ENCODE results near the gene KCNC3.
A peak's percentile ranks its signal among the peaks of the same experiment; 100 is the strongest.

The KCNC3 gene

DNA sequence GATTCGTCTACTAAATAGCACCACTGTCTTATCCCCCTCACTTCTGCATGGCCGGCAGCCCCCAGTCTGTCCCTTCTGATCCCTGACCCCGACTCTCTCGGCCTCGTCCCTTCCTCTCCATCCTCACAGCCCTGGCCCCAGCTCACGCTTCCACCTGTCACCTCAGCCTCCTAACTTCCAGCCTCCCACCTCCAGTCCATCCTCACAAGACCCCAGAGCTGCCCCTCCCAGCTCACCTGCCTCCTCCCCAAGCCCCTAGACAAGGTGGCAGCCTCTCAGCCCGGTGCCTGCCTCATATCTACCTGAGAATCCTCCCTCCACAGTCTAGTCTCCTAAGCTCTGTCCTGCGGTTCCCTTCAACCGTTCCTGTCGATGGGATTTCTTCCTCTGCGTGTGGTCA lies 10.0 kb downstream of the KCNC3 start:
- H3K4me1 ChIP-seq (ENCODE audit: control insufficient read depth in 2 of 2, insufficient read depth in 1 of 2, low read depth in 1 of 2, low read length in 2 of 2), result peaks cover 5 to 11% of the 10 kb centered on the region in 2 donors
- peak overlapping the region; percentile 80 for H3K23ac ChIP-seq (ENCODE audit: low read depth, low read length, poor library complexity)
- no peak overlapping the region for H4K8ac ChIP-seq (ENCODE audit: low read depth, low read length)
- no peak overlapping the region for H2BK15ac ChIP-seq (ENCODE audit: low read length)
- no peak overlapping the region for H3K4ac ChIP-seq (ENCODE audit: low read length)
- peaks cover 0 to 9% (median 8%) of the 10 kb centered on the region in 3 experiments for H3K27me3 ChIP-seq (ENCODE audit: control insufficient read depth in 3 of 3, insufficient read depth in 3 of 3, low read depth in 1 of 3, low read length in 3 of 3)
- H3K9ac ChIP-seq (ENCODE audit: low read depth, low read length, poor library complexity), result no peak overlapping the region
- no peak overlapping the region for H2AFZ ChIP-seq (ENCODE audit: low read length)
- H2BK5ac ChIP-seq (ENCODE audit: low read length), result no peak overlapping the region
- H3K14ac ChIP-seq (ENCODE audit: low read length), result no peak overlapping the region
- no peak overlapping the region for H2BK12ac ChIP-seq (ENCODE audit: low read length)
- DNase-seq (ENCODE audit: low spot score), result no peak
- peak overlapping the region; percentile 32 for H2AK5ac ChIP-seq (ENCODE audit: low read depth, low read length)
- no peak overlapping the region for H3K18ac ChIP-seq (ENCODE audit: low read length)
- H3K4me3 ChIP-seq (ENCODE audit: low read length in 2 of 2), result no peak overlapping the region
- H3K79me1 ChIP-seq (ENCODE audit: low read depth, low read length), result no peaks in the 10 kb centered on the region
- no peak overlapping the region for H2BK120ac ChIP-seq (ENCODE audit: low read depth, low read length)
- H4K91ac ChIP-seq (ENCODE audit: low read depth, low read length, poor library complexity), result no peak overlapping the region
- no peaks in the 10 kb centered on the region for H3K9me3 ChIP-seq (replicated peaks in 1 of 2; ENCODE audit: control insufficient read depth in 2 of 2, insufficient read depth in 1 of 2, low read depth in 1 of 2, low read length in 2 of 2)
- H3K27ac ChIP-seq (replicated peaks; ENCODE audit: low read length), result no peak overlapping the region
- H3K4me2 ChIP-seq (ENCODE audit: insufficient read depth, low read length, poor library complexity, severe bottlenecking), result no peak overlapping the region
- WGBS, 2 donors (ENCODE audit: extremely low coverage in 2 of 2, insufficient read length in 2 of 2, insufficient replicate concordance in 1 of 2), result no CpG with 5 or more reads among the region's 11 CpGs
- peaks cover 0 to 3% of the 10 kb centered on the region in 2 donors for H3K36me3 ChIP-seq (replicated peaks in 1 of 2; ENCODE audit: control insufficient read depth in 2 of 2, insufficient read depth in 2 of 2, low read length in 2 of 2)

DNA sequence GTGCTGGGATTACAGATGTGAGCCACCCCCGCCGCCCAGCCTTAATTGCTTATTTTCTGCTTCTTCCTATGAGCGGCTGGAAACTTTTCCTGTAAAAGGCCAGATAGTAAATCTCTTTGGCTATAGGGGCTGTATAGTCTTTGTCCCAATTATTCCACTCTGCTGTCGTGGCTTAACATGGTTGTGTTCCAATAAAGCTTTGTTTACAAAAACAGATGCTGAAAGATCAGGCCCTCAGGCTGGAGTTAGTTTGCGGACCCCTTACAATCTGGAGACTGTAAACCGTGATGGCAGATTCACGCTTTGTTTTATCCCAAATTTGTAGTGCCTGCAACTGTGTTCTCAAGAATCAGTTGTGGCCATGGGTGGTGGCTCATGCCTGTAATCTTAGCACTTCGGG lies 10.7 kb downstream of the KCNC3 start:
- H3K23ac ChIP-seq (ENCODE audit: low read depth, low read length, poor library complexity), result no peak overlapping the region
- H3K4ac ChIP-seq (ENCODE audit: low read length), result no peak overlapping the region
- no peak overlapping the region for H3K27ac ChIP-seq (replicated peaks; ENCODE audit: low read length)
- peaks cover 5 to 15% of the 10 kb centered on the region in 2 donors for H3K4me1 ChIP-seq (ENCODE audit: control insufficient read depth in 2 of 2, insufficient read depth in 1 of 2, low read depth in 1 of 2, low read length in 2 of 2)
- peaks cover 3 to 16% (median 14%) of the 10 kb centered on the region in 3 experiments for H3K27me3 ChIP-seq (ENCODE audit: control insufficient read depth in 3 of 3, insufficient read depth in 3 of 3, low read depth in 1 of 3, low read length in 3 of 3)
- no peak overlapping the region for H3K9ac ChIP-seq (ENCODE audit: low read depth, low read length, poor library complexity)
- no peak overlapping the region for H4K91ac ChIP-seq (ENCODE audit: low read depth, low read length, poor library complexity)
- no peak for DNase-seq (ENCODE audit: low spot score)
- no peak overlapping the region for H2BK5ac ChIP-seq (ENCODE audit: low read length)
- no peak overlapping the region for H3K4me2 ChIP-seq (ENCODE audit: insufficient read depth, low read length, poor library complexity, severe bottlenecking)
- H3K18ac ChIP-seq (ENCODE audit: low read length), result no peak overlapping the region
- H2BK15ac ChIP-seq (ENCODE audit: low read length), result no peak overlapping the region
- peaks cover 0 to 2% of the 10 kb centered on the region in 2 donors for H3K36me3 ChIP-seq (replicated peaks in 1 of 2; ENCODE audit: control insufficient read depth in 2 of 2, insufficient read depth in 2 of 2, low read length in 2 of 2)
- H2AK5ac ChIP-seq (ENCODE audit: low read depth, low read length), result no peak overlapping the region
- no peak overlapping the region for H2BK12ac ChIP-seq (ENCODE audit: low read length)
- H4K8ac ChIP-seq (ENCODE audit: low read depth, low read length), result no peak overlapping the region
- no peaks in the 10 kb centered on the region for H3K9me3 ChIP-seq (replicated peaks in 1 of 2; ENCODE audit: control insufficient read depth in 2 of 2, insufficient read depth in 1 of 2, low read depth in 1 of 2, low read length in 2 of 2)
- no peak overlapping the region for H3K14ac ChIP-seq (ENCODE audit: low read length)
- no peaks in the 10 kb centered on the region for H3K79me1 ChIP-seq (ENCODE audit: low read depth, low read length)
- WGBS, 2 donors (ENCODE audit: extremely low coverage in 2 of 2, insufficient read length in 2 of 2, insufficient replicate concordance in 1 of 2), result no CpG with 5 or more reads among the region's 8 CpGs
- no peak overlapping the region for H2BK120ac ChIP-seq (ENCODE audit: low read depth, low read length)
- no peak overlapping the region for H3K4me3 ChIP-seq (ENCODE audit: low read length in 2 of 2)
- no peak overlapping the region for H2AFZ ChIP-seq (ENCODE audit: low read length)

DNA sequence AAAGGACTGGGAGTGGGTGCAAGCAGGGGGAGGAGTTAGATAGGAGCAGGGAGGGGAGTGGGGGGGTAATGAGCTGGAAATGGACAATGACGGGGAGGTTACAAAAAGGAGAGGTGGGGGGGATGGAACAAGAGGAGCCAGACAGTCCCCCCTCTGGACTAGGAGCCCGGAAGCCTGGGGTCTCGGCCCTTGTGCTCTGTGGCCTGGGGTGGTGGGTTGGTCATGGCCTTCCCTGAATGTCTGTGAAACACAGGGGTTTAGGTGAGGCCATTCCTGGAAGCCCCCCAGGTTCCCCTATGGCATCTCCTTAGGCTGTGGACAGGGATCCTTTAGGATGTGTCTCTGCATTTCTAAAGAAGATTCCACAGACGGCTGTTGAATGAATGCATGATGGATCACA lies 12.1 kb downstream of the KCNC3 start:
- H3K14ac ChIP-seq (ENCODE audit: low read length), result no peak overlapping the region
- no peaks in the 10 kb centered on the region for H3K9me3 ChIP-seq (replicated peaks in 1 of 2; ENCODE audit: control insufficient read depth in 2 of 2, insufficient read depth in 1 of 2, low read depth in 1 of 2, low read length in 2 of 2)
- DNase-seq (ENCODE audit: low spot score), result no peak
- H3K27me3 ChIP-seq (ENCODE audit: control insufficient read depth in 3 of 3, insufficient read depth in 3 of 3, low read depth in 1 of 3, low read length in 3 of 3), result peaks cover 3 to 27% (median 25%) of the 10 kb centered on the region in 3 experiments
- no peak overlapping the region for H2BK120ac ChIP-seq (ENCODE audit: low read depth, low read length)
- no peaks in the 10 kb centered on the region for H3K36me3 ChIP-seq (replicated peaks in 1 of 2; ENCODE audit: control insufficient read depth in 2 of 2, insufficient read depth in 2 of 2, low read length in 2 of 2)
- H3K4me1 ChIP-seq (ENCODE audit: control insufficient read depth in 2 of 2, insufficient read depth in 1 of 2, low read depth in 1 of 2, low read length in 2 of 2), result peaks cover 5 to 15% of the 10 kb centered on the region in 2 donors
- H3K4ac ChIP-seq (ENCODE audit: low read length), result no peak overlapping the region
- H4K8ac ChIP-seq (ENCODE audit: low read depth, low read length), result no peak overlapping the region
- H3K9ac ChIP-seq (ENCODE audit: low read depth, low read length, poor library complexity), result no peak overlapping the region
- H3K4me2 ChIP-seq (ENCODE audit: insufficient read depth, low read length, poor library complexity, severe bottlenecking), result no peak overlapping the region
- no peak overlapping the region for H3K4me3 ChIP-seq (ENCODE audit: low read length in 2 of 2)
- no peak overlapping the region for H3K27ac ChIP-seq (replicated peaks; ENCODE audit: low read length)
- no peaks in the 10 kb centered on the region for H3K79me1 ChIP-seq (ENCODE audit: low read depth, low read length)
- H3K18ac ChIP-seq (ENCODE audit: low read length), result no peak overlapping the region
- no CpG with 5 or more reads among the region's 4 CpGs for WGBS, 2 donors (ENCODE audit: extremely low coverage in 2 of 2, insufficient read length in 2 of 2, insufficient replicate concordance in 1 of 2)
- H3K23ac ChIP-seq (ENCODE audit: low read depth, low read length, poor library complexity), result no peak overlapping the region
- H2BK15ac ChIP-seq (ENCODE audit: low read length), result peak overlapping the region; percentile 58
- H2BK12ac ChIP-seq (ENCODE audit: low read length), result no peak overlapping the region
- no peak overlapping the region for H2AFZ ChIP-seq (ENCODE audit: low read length)
- H2AK5ac ChIP-seq (ENCODE audit: low read depth, low read length), result peak overlapping the region; percentile 84
- H2BK5ac ChIP-seq (ENCODE audit: low read length), result no peak overlapping the region
- no peak overlapping the region for H4K91ac ChIP-seq (ENCODE audit: low read depth, low read length, poor library complexity)

DNA sequence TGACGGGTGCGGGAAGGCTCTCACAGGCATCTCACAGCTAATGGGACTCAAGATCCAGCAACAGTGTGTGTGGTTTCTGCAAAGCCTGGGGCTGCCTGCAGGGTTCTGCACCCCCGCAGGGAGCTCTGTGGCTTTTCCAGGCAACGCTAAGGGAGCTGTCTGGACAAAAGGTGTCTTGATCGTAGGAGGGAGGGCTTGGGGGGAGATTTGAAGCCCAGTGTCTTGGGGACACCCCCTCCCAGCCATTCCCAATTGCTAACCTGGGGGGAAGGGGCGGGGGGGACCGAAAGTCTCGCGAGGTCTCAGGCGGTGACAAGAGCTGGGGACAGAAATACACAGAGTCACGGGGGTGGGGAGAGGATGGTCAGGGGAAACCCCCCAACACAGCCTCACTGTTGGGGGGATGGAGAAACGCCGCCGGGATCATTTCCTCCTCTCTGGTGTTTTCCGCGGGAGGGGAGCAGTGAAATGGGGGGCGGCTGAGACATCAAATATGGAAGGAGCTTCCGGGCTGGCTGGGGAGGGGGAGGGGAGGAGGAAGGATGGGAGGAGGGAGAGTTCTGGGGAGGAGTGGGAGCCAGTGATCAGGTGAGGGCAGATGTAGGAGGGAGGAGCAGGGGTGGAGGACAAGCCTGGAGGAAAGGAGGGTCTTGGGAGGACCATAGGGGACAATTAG lies 13.3 kb downstream of the KCNC3 start:
- Histone ChIP-seq H3K9ac (ENCODE audit: low read depth, low read length, poor library complexity) (peak overlapping the region; percentile 44), H3K14ac (ENCODE audit: low read length) (no peak overlapping the region), H4K8ac (ENCODE audit: low read depth, low read length) (peak overlapping the region; percentile 20), H3K27me3 (ENCODE audit: control insufficient read depth in 3 of 3, insufficient read depth in 3 of 3, low read depth in 1 of 3, low read length in 3 of 3) (peaks cover 3 to 35% (median 25%) of the 10 kb centered on the region in 3 experiments), H3K4ac (ENCODE audit: low read length) (no peak overlapping the region), H2BK120ac (ENCODE audit: low read depth, low read length) (peak overlapping the region; percentile 9), H2BK5ac (ENCODE audit: low read length) (peak overlapping the region; percentile 35), H3K79me1 (ENCODE audit: low read depth, low read length) (no peaks in the 10 kb centered on the region), H3K23ac (ENCODE audit: low read depth, low read length, poor library complexity) (no peak overlapping the region), H3K4me1 (ENCODE audit: control insufficient read depth in 2 of 2, insufficient read depth in 1 of 2, low read depth in 1 of 2, low read length in 2 of 2) (peaks cover 5 to 17% of the 10 kb centered on the region in 2 donors), H2AFZ (ENCODE audit: low read length) (peak overlapping the region; percentile 94), H2AK5ac (ENCODE audit: low read depth, low read length) (no peak overlapping the region), H3K9me3 (replicated peaks in 1 of 2; ENCODE audit: control insufficient read depth in 2 of 2, insufficient read depth in 1 of 2, low read depth in 1 of 2, low read length in 2 of 2) (no peaks in the 10 kb centered on the region), H3K4me2 (ENCODE audit: insufficient read depth, low read length, poor library complexity, severe bottlenecking) (peak overlapping the region; percentile 93), H4K91ac (ENCODE audit: low read depth, low read length, poor library complexity) (no peak overlapping the region), H2BK12ac (ENCODE audit: low read length) (no peak overlapping the region), H2BK15ac (ENCODE audit: low read length) (peak overlapping the region; percentile 37), H3K18ac (ENCODE audit: low read length) (peak overlapping the region; percentile 92), H3K36me3 (replicated peaks in 1 of 2; ENCODE audit: control insufficient read depth in 2 of 2, insufficient read depth in 2 of 2, low read length in 2 of 2) (no peaks in the 10 kb centered on the region), H3K27ac (replicated peaks; ENCODE audit: low read length) (peak overlapping the region; percentile 73), H3K4me3 (ENCODE audit: low read length in 2 of 2) (peak overlapping the region; percentile 56 to 75)
- no CpG with 5 or more reads among the region's 18 CpGs for WGBS, 2 donors (ENCODE audit: extremely low coverage in 2 of 2, insufficient read length in 2 of 2, insufficient replicate concordance in 1 of 2)
- DNase-seq (ENCODE audit: low spot score), result no peak
